ENCODE results near the gene SFXN5. TPM values are rescaled to one million over a fixed set of nuclear protein-coding genes. Genes with fewer than 3 reads are reported as not detected.
A peak's percentile ranks its signal among the peaks of the same experiment; 100 is the strongest.

Gene SFXN5
- total RNA-seq, 3 donors from 2014 or later (not counting 1 experiment from before 2014, with no cell fraction given): 15.3 to 22.3 (median 19.8) TPM

DNA sequence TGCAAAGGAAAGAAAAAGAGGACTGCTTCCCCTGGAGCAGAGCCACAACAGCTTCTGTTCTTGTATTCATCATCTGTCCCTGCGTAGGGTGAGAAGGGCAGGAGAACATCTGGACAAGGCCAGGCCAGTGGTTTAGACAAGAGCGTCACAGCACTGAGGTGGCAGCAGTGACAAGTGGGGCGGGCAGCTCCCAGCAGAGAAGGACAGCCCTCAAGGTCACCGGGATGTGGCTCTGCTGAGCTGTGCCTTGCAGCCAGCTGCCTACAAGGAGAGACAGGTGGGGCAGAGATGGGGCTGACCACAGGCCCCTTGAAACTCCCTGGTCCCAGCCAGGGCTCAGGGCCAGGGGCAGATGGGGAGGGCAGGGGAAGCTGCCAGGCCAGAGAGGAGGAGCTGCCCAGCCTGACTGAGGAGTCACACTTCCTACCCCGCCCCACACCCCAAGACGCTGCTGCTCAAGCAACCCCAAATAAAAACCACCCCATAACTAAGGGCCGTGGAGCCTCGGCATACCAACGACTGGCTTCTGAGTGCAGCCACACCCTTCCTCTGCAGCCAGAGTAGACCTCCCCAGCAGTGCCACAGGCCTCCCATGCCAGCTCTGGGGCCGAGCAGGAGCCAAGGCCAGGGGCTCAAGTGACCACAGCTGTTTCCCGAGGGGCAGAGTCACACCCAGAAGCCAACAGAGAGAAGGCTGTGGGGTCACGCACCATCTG, 35.9 kb upstream of the SFXN5 start:
- Mint-ChIP-seq H3K27me3 (ENCODE audit: low read depth in 2 of 2) (peaks cover 0 to 20% of the 10 kb centered on the region in 2 donors), H3K4me3 (peak overlapping the region; percentile 1), H3K27ac (peak overlapping the region in 1 of 2 donors; percentile 58), H3K36me3 (no peaks in the 10 kb centered on the region), H3K4me1 (peaks cover 16 to 35% of the 10 kb centered on the region in 2 donors), H3K9me3 (no peaks in the 10 kb centered on the region)
- H3K9me3 ChIP-seq (ENCODE audit: control insufficient read depth, insufficient read depth, low read length): no peaks in the 10 kb centered on the region
- H3K27me3 ChIP-seq (ENCODE audit: control insufficient read depth, insufficient read depth, low read length): peaks cover 4% of the 10 kb centered on the region
- peak in 2 of 3 donors; percentile 49 to 62 for ATAC-seq
- H3K4me3 ChIP-seq (ENCODE audit: low read length): no peak overlapping the region
- peak in 1 of 2 donors; percentile 44 for DNase-seq
- H3K4me1 ChIP-seq (ENCODE audit: control insufficient read depth, insufficient read depth, low read length): peaks cover 30% of the 10 kb centered on the region
- intact Hi-C loops (cut with micrococcal nuclease): no loop called here
- peak overlapping the region; percentile 31 for H3K27ac ChIP-seq (ENCODE audit: low read length)
- 50% methylated on average over 12 of the region's 12 CpGs for WGBS (ENCODE audit: insufficient coverage)
- TF ChIP-seq, protein P1, sequence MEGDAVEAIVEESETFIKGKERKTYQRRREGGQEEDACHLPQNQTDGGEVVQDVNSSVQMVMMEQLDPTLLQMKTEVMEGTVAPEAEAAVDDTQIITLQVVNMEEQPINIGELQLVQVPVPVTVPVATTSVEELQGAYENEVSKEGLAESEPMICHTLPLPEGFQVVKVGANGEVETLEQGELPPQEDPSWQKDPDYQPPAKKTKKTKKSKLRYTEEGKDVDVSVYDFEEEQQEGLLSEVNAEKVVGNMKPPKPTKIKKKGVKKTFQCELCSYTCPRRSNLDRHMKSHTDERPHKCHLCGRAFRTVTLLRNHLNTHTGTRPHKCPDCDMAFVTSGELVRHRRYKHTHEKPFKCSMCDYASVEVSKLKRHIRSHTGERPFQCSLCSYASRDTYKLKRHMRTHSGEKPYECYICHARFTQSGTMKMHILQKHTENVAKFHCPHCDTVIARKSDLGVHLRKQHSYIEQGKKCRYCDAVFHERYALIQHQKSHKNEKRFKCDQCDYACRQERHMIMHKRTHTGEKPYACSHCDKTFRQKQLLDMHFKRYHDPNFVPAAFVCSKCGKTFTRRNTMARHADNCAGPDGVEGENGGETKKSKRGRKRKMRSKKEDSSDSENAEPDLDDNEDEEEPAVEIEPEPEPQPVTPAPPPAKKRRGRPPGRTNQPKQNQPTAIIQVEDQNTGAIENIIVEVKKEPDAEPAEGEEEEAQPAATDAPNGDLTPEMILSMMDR (IDR thresholded peaks at IDR 0.05): no peak
- H3K36me3 ChIP-seq (ENCODE audit: control insufficient read depth, insufficient read depth, low read length): no peaks in the 10 kb centered on the region

DNA sequence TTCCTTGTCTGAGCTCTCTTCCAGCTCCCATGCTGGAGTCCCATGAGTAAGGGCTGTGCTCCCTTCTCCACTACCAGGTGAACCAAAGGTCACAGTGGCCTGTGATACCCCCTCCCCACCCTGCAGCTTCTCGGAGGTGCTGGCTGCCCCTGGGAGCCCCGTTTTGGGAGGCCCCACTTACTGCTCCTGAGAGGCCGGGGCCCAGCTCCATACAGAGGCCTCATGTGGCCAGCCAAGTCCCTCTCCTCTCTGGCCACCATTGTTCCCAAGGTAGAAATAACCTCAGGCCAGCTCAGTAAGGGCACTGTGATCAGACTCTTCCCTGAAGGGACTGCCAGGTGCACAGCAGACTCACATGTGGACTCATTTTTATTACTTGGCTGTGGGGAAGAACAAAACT, 35.3 kb upstream of the SFXN5 start:
- H3K4me3 ChIP-seq (ENCODE audit: low read length): no peak overlapping the region
- intact Hi-C loops (cut with micrococcal nuclease): no loop called here
- H3K36me3 Mint-ChIP-seq: no peaks in the 10 kb centered on the region
- 92% methylated on average over 3 of the region's 3 CpGs for whole genome bisulfite sequencing (ENCODE audit: insufficient coverage)
- peaks cover 4% of the 10 kb centered on the region for H3K27me3 ChIP-seq (ENCODE audit: control insufficient read depth, insufficient read depth, low read length)
- peak overlapping the region in 1 of 2 donors; percentile 58 for H3K27ac Mint-ChIP-seq
- DNase-seq (no peak), ATAC-seq (no peak)
- TF ChIP-seq, protein P1 (IDR thresholded peaks at IDR 0.05): no peak
- H3K27me3 Mint-ChIP-seq (ENCODE audit: low read depth in 2 of 2): peaks cover 0 to 17% of the 10 kb centered on the region in 2 donors
- H3K4me1 ChIP-seq (ENCODE audit: control insufficient read depth, insufficient read depth, low read length): peaks cover 26% of the 10 kb centered on the region
- no peaks in the 10 kb centered on the region for H3K9me3 ChIP-seq (ENCODE audit: control insufficient read depth, insufficient read depth, low read length)
- H3K36me3 ChIP-seq (ENCODE audit: control insufficient read depth, insufficient read depth, low read length): no peaks in the 10 kb centered on the region
- no peak overlapping the region for H3K27ac ChIP-seq (ENCODE audit: low read length)
- peaks cover 12 to 31% of the 10 kb centered on the region in 2 donors for H3K4me1 Mint-ChIP-seq
- peak overlapping the region; percentile 1 for H3K4me3 Mint-ChIP-seq
- H3K9me3 Mint-ChIP-seq: no peaks in the 10 kb centered on the region

DNA sequence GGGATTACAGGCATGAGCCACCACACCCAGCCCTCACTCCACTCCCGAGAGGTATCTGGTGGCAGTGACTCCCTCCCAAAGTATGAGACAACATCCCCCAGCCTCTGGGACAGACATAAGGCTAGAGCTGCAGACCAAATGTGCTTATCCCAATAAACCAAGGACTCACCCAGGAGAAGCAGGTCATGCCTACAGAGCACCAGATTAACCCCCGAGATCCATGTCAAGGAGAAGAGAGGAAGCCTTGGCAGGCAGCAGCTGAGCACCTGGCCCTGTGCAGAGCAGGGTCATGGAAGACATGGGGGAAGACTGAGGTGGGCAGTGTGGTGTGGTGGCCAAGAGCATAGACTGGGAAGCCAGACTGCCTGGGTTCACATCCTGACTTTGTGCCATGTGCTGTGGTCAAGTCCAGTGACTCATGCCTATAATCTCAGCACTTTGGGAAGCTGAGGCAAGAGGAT, 34.0 kb upstream of the SFXN5 start:
- Mint-ChIP-seq H3K27me3 (ENCODE audit: low read depth in 2 of 2) (peaks cover 0 to 13% of the 10 kb centered on the region in 2 donors), H3K4me3 (no peak overlapping the region), H3K4me1 (peaks cover 11 to 18% of the 10 kb centered on the region in 2 donors), H3K36me3 (no peaks in the 10 kb centered on the region), H3K9me3 (no peaks in the 10 kb centered on the region), H3K27ac (no peak overlapping the region)
- Histone ChIP-seq H3K9me3 (ENCODE audit: control insufficient read depth, insufficient read depth, low read length) (no peaks in the 10 kb centered on the region), H3K4me1 (ENCODE audit: control insufficient read depth, insufficient read depth, low read length) (peaks cover 15% of the 10 kb centered on the region), H3K4me3 (ENCODE audit: low read length) (no peak overlapping the region), H3K36me3 (ENCODE audit: control insufficient read depth, insufficient read depth, low read length) (no peaks in the 10 kb centered on the region), H3K27ac (ENCODE audit: low read length) (no peak overlapping the region), H3K27me3 (ENCODE audit: control insufficient read depth, insufficient read depth, low read length) (peaks cover 2% of the 10 kb centered on the region)
- intact Hi-C loops (cut with micrococcal nuclease): no loop called here
- ATAC-seq: no peak
- no peak for DNase-seq
- WGBS (ENCODE audit: insufficient coverage): 92% methylated on average over 2 of the region's 2 CpGs
- TF ChIP-seq, protein P1 (IDR thresholded peaks at IDR 0.05): no peak
